ENCODE results near the gene NDFIP2.

DNA sequence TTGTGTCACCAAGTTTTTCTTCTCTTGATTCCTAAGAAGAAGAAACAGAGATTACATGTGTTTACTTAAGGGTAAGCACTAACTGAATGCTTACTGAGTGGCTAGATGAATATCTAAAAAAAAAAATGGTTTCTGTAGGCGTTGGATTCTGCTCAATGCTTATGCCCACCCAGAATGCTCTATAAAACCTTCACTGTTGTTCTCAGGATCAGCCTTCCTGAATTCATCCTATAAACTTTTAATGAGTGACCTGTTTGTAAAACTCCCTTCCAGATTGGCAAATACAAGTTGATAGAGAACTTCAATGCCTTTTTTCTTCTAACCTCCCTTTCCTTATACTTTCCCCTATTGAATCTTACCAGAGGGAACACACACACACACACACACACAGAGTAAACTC is 90.2 kb downstream of the NDFIP2 start:
- TF ChIP-seq, protein P1, sequence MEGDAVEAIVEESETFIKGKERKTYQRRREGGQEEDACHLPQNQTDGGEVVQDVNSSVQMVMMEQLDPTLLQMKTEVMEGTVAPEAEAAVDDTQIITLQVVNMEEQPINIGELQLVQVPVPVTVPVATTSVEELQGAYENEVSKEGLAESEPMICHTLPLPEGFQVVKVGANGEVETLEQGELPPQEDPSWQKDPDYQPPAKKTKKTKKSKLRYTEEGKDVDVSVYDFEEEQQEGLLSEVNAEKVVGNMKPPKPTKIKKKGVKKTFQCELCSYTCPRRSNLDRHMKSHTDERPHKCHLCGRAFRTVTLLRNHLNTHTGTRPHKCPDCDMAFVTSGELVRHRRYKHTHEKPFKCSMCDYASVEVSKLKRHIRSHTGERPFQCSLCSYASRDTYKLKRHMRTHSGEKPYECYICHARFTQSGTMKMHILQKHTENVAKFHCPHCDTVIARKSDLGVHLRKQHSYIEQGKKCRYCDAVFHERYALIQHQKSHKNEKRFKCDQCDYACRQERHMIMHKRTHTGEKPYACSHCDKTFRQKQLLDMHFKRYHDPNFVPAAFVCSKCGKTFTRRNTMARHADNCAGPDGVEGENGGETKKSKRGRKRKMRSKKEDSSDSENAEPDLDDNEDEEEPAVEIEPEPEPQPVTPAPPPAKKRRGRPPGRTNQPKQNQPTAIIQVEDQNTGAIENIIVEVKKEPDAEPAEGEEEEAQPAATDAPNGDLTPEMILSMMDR (conservative IDR thresholded peaks at IDR 0.05; ENCODE audit: low read length) = no peak
- TF ChIP-seq EZH2phosphoT487 (IDR thresholded peaks at IDR 0.05; ENCODE audit: borderline replicate concordance, low read depth, low read length) = no peak

All from OCI-LY7 (cell line).